Upper lobe of right lung (tissue), 1 donor: Measurements from ENCODE around the gene STARD10. TPM values are rescaled to one million over a fixed set of nuclear protein-coding genes. Genes with fewer than 3 reads are reported as not detected.

Experiments used
- ATAC-seq: fragments of 200-7000 bp; cut with Tn5 transposase; one replicate; pipeline ENCODE4 v1.9.1; 2020; ENCODE audit warnings: mild to moderate bottlenecking, moderate library complexity
- DNase-seq: peaks from one replicate; pipeline ENCODE4 v3.0.0-alpha.2; 2020
- H3K27ac ChIP-seq: fragments of 200-600 bp; one replicate; pipeline ENCODE4 v1.8.0; 2022
- H3K27me3 ChIP-seq: fragments of 200-600 bp; one replicate; pipeline ENCODE4 v1.8.0; 2022; ENCODE audit warnings: mild to moderate bottlenecking
- H3K36me3 ChIP-seq: fragments of 200-600 bp; one replicate; pipeline ENCODE4 v1.8.0; 2022
- H3K4me1 ChIP-seq: fragments of 200-600 bp; one replicate; pipeline ENCODE4 v1.8.0; 2022
- H3K4me3 ChIP-seq: fragments of 200-600 bp; one replicate; pipeline ENCODE4 v1.8.0; 2022; ENCODE audit warnings: mild to moderate bottlenecking
- H3K9me3 ChIP-seq: fragments of 200-600 bp; one replicate; pipeline ENCODE4 v1.8.0; 2022
- intact Hi-C: fragments of 100-400 bp; cut with DNase I; formaldehyde crosslinking; loops from one replicate; pipeline ENCODE4 v1.11.0; 2022
- total RNA-seq: library from RNA; stranded (reverse); fragmentation: NEBNext Ultra II Directional; extraction: Animal tissue kit (Norgen Biotek cat#: 25700); gene quantifications from one replicate; pipeline ENCODE4 v1.2.1, GENCODE V29; 2021
- TF ChIP-seq, protein P1 (sequence below): fragments of 200-600 bp; IDR thresholded peaks from one replicate; pipeline ENCODE4 v1.8.0; 2022; ENCODE audit warnings: antibody characterized with exemption
- donor health status: DM: no; HTN: yes; CAD: no; lungs with severe emphysema.

STARD10 gene
- total RNA-seq, 1 donor from 2014 or later, result 116 TPM

DNA sequence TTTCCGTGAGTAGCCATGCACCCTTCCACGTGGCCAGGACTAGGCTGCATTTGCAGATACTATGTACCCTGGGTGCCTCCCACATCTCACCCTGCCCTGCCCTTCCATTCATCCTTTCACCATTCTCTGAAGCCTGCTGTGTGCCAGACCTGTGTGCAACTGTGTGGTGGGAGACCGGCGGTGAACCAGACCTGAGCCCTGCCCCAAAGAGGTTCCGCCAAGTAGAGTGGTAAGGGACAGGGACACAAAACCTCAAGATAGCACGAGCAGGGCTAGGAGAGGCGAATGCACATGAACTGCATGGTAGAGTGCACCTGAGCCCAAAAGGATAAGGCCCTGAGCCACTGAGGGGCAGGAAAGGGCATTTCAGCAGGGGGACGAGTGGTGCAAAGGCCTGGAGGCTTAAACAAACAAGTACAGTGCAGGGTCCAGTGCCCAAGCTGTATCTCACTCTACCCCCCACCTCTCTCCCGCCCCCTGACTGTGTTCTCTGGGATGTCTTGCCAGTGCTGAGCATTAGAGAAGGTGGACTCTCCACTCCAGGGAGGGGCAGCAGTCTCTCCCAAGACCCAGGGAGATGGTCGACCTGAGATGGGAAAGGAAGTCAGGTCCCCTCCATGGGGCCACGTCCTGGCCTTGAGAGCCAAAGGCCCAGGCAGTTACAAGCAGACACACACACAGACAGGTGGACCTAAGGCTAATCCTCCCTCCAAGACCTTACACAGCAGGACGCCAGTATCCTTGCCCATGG lies 27.5 kb downstream of the STARD10 start:
- no peaks in the 10 kb centered on the region for H3K36me3 ChIP-seq

GRCh38 chr11:72764503-72764902 lies 29.3 kb downstream of the STARD10 start:
- no peaks in the 10 kb centered on the region for H3K9me3 ChIP-seq
- no peak overlapping the region for H3K27ac ChIP-seq
- peaks cover 5% of the 10 kb centered on the region for H3K4me1 ChIP-seq
- H3K36me3 ChIP-seq, result no peaks in the 10 kb centered on the region
- intact Hi-C loops, result no loop called here
- ATAC-seq, result peak; percentile 91
- H3K4me3 ChIP-seq, result no peak overlapping the region
- TF ChIP-seq, protein P1, sequence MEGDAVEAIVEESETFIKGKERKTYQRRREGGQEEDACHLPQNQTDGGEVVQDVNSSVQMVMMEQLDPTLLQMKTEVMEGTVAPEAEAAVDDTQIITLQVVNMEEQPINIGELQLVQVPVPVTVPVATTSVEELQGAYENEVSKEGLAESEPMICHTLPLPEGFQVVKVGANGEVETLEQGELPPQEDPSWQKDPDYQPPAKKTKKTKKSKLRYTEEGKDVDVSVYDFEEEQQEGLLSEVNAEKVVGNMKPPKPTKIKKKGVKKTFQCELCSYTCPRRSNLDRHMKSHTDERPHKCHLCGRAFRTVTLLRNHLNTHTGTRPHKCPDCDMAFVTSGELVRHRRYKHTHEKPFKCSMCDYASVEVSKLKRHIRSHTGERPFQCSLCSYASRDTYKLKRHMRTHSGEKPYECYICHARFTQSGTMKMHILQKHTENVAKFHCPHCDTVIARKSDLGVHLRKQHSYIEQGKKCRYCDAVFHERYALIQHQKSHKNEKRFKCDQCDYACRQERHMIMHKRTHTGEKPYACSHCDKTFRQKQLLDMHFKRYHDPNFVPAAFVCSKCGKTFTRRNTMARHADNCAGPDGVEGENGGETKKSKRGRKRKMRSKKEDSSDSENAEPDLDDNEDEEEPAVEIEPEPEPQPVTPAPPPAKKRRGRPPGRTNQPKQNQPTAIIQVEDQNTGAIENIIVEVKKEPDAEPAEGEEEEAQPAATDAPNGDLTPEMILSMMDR, result no peak
- no peaks in the 10 kb centered on the region for H3K27me3 ChIP-seq
- peak; percentile 83 for DNase-seq

More for the DNA sequence above, 27.5 kb downstream of the STARD10 start:
- H3K9me3 ChIP-seq, result no peaks in the 10 kb centered on the region
- no peak overlapping the region for H3K27ac ChIP-seq
- ATAC-seq (no peak), DNase-seq (no peak)
- TF ChIP-seq, protein P1, result no peak
- H3K4me3 ChIP-seq, result no peak overlapping the region
- H3K4me1 ChIP-seq, result peaks cover 5% of the 10 kb centered on the region
- intact Hi-C loops, result no loop called here
- H3K27me3 ChIP-seq, result no peaks in the 10 kb centered on the region

DNA sequence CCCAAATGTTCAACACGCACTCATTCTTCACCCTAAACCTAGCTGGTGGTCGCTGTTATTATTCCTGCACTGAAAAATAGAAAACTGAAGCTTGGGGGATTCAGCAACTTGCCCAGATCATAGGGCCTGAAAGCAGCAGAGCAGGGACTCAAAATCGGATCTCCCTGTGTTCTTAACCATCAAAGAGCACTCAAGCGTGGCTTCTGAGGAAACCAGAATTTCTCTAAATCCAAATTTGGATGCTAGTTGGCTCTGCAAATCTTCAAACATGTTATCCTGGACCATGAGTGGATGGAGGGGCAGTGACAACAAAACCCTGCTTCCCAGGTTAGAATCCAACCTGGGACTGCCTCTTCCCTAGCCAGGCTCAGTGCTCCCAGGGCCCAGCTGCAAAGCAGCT lies 30.0 kb downstream of the STARD10 start:
- H3K36me3 ChIP-seq, result no peaks in the 10 kb centered on the region
- no peak overlapping the region for H3K4me3 ChIP-seq
- intact Hi-C loops, result no loop called here
- TF ChIP-seq, protein P1, result no peak
- no peaks in the 10 kb centered on the region for H3K27me3 ChIP-seq
- ATAC-seq (no peak), DNase-seq (no peak)
- H3K27ac ChIP-seq, result no peak overlapping the region
- no peaks in the 10 kb centered on the region for H3K9me3 ChIP-seq
- peaks cover 7% of the 10 kb centered on the region for H3K4me1 ChIP-seq

DNA sequence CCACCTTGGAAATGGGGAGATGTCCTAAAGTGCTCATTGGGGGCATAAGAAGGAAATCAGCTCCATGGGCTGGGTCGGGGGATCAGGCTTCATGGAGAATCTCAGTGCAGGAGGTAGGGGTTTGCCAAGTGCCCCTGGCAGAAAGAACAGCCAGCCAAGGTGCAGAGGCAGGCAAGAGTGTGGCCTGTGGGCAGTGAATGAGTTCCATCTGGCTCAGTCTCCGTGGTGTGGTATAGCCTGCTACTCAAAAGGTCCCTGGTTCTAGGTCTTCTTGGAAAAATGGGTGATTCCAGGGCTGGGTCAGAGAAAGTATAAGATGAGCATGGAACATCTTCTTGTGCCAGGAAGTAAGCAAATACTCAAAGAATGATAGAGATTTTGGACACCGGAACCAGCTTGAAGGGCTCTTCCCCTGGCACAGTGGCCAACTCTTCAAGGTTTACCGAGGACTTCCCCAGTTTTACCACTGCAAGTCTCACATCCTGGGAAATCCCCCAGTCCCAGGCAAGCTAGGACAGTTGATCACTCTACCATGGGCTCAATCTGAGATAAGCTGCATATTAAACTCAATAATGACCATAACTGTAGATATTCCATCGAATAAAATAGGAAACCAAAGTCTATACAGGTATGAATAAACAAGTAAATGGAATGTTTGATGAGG lies 31.1 kb downstream of the STARD10 start:
- H3K4me3 ChIP-seq, result no peak overlapping the region
- H3K27me3 ChIP-seq, result no peaks in the 10 kb centered on the region
- ATAC-seq (no peak), DNase-seq (no peak)
- no peak overlapping the region for H3K27ac ChIP-seq
- peaks cover under 1% of the 10 kb centered on the region for H3K36me3 ChIP-seq
- H3K9me3 ChIP-seq, result no peaks in the 10 kb centered on the region
- intact Hi-C loops, result no loop called here
- TF ChIP-seq, protein P1, result no peak
- H3K4me1 ChIP-seq, result peaks cover 8% of the 10 kb centered on the region

DNA sequence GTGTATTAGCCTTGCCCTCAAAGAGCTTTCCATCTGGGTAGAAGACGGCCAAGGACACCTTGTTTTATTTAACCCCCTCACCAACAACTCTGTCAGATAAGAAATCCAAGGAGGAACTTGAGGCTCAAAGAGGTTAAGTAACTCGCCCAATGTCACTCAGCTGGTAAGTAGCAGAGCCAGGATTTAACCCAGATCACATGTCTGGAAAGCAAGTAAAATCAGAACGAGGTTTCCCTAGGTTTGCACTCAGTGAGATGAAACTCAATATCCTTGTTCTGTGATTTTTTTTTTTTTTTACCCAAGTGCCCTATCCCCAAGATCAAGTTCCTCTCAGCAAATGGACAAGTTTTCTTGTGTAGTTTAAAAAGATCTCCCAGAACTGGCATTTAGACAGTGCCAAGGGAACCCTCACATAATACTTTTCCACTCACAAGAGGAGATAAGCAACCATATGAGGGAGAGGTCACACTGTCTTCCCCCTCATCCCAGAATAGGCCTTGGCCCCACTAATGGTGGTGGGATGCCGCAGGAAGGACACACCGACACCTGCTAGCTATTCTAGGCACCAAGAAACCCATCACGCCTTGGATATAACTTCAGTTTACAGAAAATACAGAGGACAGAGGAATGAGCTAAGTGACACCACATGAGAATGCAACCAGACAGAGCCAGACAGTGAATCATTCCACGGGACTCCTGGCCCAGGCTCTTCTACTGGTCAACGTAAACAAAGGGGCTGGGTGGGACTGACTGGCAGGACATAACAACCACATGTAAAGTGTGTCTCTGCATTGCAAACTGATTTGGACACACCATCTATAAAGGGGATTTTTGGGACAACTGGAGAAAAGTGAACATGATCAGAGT lies 33.1 kb downstream of the STARD10 start:
- H3K36me3 ChIP-seq, result peaks cover 8% of the 10 kb centered on the region
- H3K27ac ChIP-seq, result no peak overlapping the region
- DNase-seq (no peak), ATAC-seq (no peak)
- no peaks in the 10 kb centered on the region for H3K9me3 ChIP-seq
- intact Hi-C loops, result no loop called here
- H3K4me3 ChIP-seq, result no peak overlapping the region
- H3K27me3 ChIP-seq, result no peaks in the 10 kb centered on the region
- peaks cover 8% of the 10 kb centered on the region for H3K4me1 ChIP-seq
- TF ChIP-seq, protein P1, result no peak
